DMS 273 (cell line): Measurements from ENCODE around the gene BHLHE23.
A peak's percentile ranks its signal among the peaks of the same experiment; 100 is the strongest.

Source experiments
- DNase-seq: peaks from one replicate; lab custom pipeline; 2025; ENCODE audit not compliant: unreplicated experiment; lab: John Stamatoyannopoulos, UW

Gene BHLHE23

DNA sequence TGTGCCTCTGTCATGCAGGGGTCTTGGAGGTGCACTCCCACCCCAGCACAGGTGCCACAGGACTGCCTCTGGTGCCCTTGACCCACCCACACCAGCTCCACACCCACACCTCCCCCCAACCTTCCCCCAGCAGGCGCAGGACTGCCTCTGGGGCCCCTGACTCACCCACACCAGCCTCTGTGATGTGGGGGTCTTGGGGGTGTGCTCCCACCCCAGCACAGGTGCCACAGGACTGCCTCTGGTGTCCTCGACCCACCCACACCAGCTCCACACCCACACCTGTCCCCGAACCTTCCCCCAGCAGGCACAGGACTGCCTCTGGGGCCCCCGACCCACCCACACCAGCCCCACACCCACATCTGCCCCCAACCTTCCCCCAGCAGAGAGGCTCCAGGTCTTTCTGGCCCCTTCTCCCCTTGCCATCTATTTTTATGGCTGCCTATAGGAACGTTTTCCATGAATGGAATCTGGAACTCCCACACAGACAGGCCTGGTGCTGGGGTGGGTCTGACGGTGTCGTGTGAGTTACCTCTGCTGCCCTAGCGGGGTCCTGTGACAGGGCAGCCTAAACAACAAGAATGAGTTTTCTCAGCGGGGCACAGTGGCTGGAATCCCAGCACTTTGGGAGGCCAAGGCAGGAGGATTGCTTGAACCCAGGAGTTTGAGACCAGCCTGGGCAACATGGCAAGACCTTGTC lies 30.8 kb downstream of the BHLHE23 start:
- DNase-seq, result no peak

DNA sequence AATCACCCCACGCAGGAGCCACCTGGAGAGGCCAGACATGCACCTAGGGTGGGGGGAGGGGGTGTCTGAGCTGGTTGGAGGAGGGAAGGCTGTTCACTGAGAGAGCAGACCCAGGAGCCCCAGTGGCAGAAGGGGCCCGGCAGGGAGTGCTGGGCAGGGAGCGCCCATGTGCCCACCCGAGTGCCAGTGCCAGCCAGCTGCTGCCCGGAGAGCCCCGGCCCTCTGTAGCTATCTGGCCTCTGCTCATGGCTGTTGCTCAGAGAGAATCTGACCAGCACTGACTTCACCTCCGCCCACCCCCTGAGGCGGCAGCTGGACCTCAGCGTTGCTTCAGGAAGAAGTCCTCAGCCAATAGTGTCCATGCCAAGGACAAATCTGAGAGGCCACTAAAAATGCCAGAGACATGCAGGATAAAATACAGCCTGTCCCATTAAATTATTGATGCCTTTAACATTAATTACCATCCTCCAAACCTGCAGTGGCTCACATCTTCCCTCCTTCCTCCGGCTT lies 31.5 kb downstream of the BHLHE23 start:
- no peak for DNase-seq

DNA sequence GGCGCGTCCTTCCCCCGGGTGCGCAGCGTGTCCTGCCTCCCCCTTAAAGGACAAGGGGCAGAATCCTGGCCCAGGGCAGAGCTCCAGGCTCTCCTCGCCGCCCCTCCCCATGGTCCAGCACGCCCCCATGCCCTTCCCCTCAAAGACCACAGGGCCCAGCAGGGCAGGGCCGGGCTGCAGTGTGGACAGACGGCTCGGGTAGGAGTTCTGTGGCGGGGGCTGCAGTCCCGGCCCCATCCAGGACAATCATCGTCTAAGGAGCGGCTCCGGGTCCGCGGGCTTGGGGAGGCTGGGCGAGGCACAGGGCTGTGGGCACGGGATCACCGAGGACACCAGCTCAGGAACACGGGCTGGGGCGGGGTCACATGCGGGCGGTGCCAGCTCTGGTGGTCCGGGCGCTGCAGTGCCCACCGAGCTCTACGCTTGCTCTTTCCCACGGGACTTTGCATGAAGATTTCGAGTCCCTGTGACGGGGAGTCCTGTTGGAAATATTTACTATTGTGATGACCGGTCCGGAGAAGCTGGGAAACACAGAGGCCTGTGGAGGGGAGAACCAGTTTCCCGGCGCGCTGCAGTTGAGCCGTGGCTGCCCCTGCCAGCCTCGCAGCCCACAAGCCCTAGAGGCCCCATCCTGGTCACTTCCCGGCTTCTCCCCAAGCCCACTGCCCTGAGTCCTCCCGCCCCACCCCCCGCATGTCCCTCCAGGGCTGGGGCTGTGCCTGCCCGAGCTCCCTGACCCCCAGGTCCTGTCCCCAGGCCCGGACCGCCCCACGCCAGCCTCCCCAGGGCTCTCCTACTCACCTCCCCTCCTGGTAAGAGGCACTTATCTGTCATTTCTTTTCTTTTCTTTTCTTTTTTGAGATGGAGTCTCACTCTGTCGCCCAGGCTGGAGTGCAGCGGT lies 33.7 kb downstream of the BHLHE23 start:
- no peak for DNase-seq

- peak; percentile 93 for DNase-seq
Measured at GRCh38 chr20:62971950-62972844, 34.6 kb downstream of the BHLHE23 start.

- DNase-seq, result no peak
Measured at GRCh38 chr20:62971211-62971949, 35.4 kb downstream of the BHLHE23 start.

DNA sequence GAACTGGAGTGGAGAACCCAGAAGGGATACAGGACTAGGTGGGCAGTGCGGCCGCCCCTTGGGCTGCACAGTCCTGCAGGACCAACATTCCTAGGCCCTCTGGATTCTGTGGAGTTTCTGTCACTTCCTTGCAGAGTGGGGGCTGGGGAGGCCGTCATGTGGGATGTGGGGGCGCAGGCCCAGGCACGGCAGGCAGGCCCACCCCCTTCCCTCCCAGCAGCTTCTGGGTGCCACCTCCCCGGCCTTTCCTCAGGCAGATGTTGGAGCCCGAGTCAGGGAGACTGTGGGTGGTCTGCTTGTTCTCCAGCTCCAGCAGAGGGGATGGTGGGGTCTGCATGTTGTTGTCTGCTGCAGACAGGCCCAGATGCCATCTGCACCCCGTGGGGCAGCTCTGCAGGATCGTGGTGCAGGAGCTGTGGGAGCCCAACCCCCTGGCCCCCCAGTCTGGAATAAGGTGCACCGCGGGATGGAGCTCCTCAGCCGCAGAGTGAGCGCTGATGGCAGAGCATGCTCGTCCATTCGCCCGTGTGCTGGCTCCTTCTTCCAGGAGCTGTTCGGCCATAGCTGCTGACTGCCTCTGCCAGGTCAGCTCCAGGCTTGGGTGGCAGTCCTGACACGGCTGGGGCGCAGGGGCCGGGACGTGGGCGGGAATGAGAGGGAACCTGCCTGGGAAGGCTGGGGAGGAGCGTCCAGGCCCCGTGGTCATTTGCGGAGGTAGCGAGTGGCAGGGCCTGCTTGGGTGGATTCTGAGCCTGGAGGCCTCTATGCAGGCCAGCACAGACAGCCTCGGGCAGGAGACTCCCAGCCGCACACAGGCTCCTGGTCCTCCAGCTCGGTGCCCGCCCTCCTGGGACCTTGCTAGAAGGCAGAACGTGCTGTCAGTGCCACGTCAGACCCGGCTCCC lies 36.2 kb downstream of the BHLHE23 start:
- DNase-seq, result no peak

DNA sequence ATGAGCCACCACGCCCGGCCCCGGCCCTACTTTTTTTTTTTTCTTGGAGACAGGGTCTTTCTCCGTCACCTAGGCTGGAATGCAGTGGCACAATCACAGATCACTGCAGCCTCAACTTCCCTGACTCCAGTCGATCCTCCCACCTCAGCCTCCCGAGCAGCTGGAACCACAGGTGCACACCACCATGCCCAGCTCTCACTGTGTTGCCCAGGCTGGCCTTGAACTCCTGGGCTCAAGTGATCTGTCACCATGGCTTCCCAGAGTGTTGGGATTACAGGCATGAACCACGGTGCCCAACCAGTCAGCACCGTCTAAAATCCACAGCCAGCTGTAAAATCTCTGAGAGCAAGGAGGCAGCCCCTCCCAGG lies 36.8 kb downstream of the BHLHE23 start:
- DNase-seq, result no peak

GRCh38 chr20:62969179-62969760 lies 37.5 kb downstream of the BHLHE23 start:
- DNase-seq, result no peak

DNA sequence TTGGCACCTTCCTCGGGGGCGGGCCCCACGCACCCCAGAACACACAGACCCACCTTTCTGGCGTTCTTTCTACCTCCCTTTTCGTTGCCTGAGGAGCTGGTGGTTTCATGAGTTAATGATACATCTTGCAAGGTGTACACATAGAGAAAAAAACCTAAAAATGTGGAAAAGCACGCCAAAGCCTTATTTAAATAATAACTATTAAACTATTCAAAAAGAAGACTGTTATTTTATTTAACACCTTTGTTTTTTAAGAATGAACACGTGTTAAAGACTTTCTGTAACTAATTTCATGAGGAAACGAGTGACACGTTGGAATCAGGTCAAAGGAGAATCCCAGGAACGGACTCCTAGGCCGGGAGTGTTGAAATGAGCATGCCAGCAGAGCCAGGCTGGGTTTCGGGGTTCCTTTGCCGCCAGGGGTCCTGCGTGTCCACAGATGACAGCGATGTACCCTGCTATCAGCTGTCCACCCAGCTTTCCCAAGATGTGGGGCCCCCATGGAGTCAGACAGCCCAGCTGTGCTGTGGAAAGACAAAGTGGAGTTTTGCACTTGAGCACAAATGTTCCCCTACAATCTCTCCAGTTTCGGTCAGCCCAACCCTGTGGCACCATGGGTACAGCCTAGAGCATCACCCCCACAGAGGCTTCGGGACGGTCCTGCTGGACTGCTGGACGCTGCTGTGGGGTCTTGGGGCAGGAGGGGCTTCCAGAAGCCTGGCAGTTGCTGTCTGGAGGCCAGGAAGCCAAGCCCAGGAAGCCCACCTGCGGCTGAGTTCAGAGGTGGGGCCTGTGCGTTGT lies 38.2 kb downstream of the BHLHE23 start:
- no peak for DNase-seq

- DNase-seq, result no peak
Measured at GRCh38 chr20:62967628-62968351, 39.0 kb downstream of the BHLHE23 start.

- no peak for DNase-seq
Measured at GRCh38 chr20:62967149-62967501, 39.6 kb downstream of the BHLHE23 start.

GRCh38 chr20:62966212-62967148 lies 40.3 kb downstream of the BHLHE23 start:
- no peak for DNase-seq

DNA sequence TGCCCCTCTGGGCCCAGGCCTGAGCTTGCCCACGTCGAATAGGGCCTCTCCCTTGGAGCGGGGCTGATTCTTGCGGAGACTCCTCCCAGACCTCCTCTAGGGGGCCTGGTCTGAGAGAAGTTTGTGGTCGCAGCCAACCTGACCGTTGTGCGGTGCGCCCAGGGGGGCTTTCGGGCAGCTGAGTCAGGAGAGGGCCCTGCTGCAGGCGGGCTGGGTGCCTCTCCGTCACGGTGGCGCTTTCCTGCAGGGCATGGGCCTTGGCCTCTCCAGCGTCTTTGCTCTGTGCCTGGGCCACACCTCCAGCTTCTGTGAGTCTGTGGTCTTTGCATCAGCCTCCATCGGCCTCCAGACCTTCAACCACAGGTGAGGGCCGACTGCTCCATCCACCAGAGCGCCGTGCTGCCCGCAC lies 41.4 kb downstream of the BHLHE23 start:
- no peak for DNase-seq

DNA sequence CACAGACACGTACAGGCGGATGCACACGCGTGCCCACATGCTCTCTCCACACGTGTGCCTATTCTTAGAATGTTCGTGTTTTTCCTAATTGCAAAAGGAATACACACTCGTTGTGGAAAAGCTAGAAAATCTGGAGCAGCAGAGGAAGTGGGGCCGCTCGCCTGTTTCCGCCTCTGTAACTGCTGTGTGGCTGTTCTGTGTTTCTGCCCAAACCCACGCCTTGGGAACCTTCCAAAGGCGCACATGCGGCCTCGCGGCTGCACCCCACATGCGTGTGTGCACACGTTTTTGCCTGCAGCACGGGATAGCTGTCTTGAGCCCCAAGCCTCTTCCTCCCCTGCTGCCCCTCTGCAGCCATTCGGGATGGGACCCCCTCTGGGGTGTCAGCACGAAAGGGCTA lies 42.1 kb downstream of the BHLHE23 start:
- DNase-seq, result no peak

- no peak for DNase-seq
Measured at GRCh38 chr20:62963614-62964397, 43.0 kb downstream of the BHLHE23 start.
